ENCODE results near the gene XRCC4.

GRCh38 chr5:83321483-83322055, 244.2 kb downstream of the XRCC4 start:
- no peak for TF ChIP-seq CTCF (conservative IDR thresholded peaks at IDR 0.05 in 1 of 2, IDR thresholded peaks at IDR 0.05 in 1 of 2; ENCODE audit: extremely low read depth in 1 of 2, insufficient read depth in 1 of 2, low read depth in 1 of 2, low read length in 2 of 2)
- no peak for TF ChIP-seq EZH2 (IDR thresholded peaks at IDR 0.05; ENCODE audit: borderline replicate concordance, low read length)
